ENCODE data around the gene GP1BB. TPM values are rescaled to one million over a fixed set of nuclear protein-coding genes. Genes with fewer than 3 reads are reported as not detected.

Gene GP1BB
- total RNA-seq, 1 donor from 2014 or later = 0.79 TPM

DNA sequence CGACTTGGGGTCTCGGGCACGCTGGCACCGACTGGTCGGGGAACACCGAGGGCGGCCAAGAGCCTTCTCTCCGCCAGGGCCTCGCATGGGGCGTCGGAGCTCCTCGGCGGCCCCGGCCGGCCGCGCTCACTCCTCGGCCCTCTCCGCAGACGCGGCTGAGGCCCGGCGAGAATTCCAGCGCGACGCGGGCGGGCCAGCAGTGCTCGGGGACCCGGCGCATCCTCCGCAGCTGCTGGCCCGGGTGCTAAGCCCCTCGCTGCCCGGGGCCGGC lies 42.8 kb downstream of the GP1BB start:
- no peak for DNase-seq (ENCODE audit: low read depth, low spot score)

DNA sequence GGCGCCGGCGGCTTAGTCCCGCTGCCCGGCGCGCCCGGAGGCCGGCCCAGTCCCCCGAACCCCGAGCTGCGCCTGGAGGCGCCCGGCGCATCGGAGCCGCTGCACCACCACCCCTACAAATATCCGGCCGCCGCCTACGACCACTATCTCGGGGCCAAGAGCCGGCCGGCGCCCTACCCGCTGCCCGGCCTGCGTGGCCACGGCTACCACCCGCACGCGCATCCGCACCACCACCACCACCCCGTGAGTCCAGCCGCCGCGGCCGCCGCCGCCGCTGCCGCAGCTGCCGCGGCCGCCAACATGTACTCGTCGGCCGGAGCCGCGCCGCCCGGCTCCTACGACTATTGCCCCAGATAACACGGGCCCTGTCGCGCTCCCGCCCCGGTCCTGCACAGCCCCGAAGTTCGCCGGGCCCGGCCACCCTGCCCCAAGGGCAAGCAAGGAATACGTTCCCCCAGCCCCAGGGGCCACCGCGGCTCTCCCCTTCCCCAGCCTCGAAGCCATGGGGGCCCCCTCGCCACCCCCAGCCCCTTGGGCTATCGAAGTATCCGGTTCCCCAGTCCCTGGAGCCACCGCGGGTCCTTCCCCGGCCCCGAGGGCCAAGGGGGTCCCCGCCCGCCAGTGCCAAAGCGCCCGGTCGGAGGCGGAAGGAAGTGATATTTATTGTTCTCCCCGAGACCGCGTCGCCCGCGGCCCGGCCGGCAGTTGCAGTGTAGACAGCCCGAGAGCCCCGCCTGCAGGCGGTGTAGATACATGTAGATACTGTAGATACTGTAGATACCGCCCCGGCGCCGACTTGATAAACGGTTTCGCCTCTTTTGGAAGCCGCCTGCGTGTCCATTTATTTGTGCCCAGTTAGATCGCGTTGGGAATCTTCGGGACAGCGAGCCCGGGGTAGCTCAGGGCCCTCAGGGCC lies 43.4 kb downstream of the GP1BB start:
- DNase-seq (ENCODE audit: low read depth, low spot score) = no peak

DNA sequence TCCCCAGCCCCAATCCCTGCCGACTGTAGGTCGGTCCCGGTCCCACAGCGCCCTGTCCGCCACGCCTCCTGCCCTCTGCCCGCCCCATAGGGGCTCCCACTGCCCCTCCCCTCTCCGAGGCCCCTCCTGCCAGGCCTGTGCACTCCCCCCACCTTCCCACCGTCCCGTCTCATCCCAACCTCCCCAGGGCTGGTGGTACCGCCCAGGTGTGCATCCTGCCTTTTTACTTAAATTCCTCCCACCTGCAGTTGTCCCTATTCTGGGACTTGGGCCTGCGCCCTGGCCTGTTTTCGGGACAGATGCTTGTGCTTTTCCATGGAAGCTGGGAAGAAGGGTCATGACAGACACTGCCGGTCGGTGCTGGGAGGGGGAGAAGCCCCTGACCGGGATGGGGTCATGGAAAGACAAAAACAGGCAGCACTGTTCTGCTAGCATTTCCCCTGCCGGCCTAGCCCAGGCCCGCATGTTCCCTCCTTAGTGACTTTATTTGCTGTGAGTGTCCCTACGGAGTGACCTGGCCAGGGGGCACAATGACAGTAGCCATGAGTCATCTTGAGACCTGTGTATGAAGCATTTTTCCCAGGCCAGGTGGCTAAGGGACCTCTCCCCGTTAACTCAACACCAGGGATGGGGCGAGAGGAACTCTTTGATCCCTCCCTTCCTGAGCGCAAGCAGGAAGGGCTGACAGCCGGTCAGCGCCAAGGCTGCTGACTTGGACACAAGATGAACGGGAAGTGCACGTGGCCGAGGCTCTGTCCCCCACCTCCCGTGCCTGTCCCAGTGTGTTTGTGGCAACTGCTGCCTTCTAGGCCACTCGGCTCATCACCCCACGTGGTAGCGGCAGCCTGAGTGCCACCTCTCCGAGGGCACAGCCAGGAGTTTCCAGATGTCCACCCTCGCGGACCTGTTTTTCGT lies 44.3 kb downstream of the GP1BB start:
- DNase-seq (ENCODE audit: low read depth, low spot score) = no peak

DNA sequence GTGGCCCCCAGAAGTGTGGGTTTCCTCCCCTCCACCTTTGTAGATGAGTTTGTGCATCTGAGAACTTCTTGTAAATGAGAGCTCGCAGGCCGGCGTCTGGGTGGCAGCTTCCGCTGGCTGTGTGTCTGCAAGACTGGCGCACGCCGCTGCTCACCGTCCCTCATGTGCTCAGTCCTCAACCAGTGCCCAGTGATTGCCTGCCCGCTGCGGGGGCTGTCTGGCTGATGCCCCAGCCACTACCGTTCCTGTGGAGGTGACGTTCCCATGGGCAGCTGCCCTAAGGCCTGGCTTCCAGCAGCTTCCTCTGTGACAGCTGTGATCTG lies 46.0 kb downstream of the GP1BB start:
- no peak for DNase-seq (ENCODE audit: low read depth, low spot score)

DNA sequence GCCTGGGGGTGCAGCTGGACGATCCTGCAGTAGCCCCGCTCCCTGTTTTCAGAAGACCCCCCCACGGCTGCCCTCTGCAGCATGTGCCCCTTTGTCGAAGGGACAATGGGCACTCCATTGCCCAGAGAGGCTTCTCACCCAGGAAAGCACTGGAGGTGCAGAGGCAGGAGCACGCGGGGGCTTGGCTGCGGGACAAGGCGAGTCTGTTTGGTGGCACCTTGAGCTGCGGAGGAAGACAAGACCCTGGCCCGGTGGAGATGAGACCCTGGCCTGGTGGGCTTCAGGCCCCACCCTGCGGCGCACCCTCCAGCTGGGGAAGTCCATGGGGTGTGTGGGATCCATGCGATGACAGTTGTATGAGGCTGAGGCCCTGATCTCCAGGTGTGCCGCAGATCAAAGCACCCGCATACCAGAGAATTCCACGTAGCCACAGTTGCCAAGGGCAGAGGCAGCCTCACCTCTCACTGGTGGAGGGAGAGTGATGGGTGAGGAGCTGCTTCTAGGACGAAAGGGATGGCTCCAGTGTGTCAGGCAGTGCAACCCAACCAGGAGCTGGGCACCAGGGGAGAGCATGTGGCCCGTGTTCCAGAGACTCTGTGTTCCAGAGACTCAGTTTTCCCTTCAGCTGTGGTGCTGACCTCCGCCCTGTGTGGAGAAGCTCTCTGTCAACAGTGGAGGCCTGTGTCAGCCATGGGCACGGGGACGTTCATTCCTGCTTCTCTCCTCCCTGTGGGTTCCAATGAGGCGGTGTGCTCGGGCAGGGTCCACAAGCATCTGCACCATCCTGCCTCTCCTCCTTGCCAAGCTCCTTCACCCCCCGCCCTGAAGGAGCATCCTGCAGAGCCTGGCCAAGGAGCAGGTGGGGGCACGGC lies 47.2 kb downstream of the GP1BB start:
- no peak for DNase-seq (ENCODE audit: low read depth, low spot score)

DNA sequence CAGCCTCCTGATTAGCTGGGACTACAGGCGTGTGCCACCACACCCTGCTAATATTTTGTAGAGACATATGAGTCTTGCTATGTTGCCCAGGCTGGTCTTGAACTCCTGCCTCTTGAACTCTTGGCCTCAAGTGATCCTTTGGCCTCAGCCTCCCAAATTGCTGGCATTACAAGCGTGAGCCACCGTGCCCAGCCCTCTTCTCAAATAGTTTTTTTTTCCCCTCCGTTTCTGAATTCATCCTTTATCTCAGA lies 49.0 kb downstream of the GP1BB start:
- DNase-seq (ENCODE audit: low read depth, low spot score) = no peak

DNA sequence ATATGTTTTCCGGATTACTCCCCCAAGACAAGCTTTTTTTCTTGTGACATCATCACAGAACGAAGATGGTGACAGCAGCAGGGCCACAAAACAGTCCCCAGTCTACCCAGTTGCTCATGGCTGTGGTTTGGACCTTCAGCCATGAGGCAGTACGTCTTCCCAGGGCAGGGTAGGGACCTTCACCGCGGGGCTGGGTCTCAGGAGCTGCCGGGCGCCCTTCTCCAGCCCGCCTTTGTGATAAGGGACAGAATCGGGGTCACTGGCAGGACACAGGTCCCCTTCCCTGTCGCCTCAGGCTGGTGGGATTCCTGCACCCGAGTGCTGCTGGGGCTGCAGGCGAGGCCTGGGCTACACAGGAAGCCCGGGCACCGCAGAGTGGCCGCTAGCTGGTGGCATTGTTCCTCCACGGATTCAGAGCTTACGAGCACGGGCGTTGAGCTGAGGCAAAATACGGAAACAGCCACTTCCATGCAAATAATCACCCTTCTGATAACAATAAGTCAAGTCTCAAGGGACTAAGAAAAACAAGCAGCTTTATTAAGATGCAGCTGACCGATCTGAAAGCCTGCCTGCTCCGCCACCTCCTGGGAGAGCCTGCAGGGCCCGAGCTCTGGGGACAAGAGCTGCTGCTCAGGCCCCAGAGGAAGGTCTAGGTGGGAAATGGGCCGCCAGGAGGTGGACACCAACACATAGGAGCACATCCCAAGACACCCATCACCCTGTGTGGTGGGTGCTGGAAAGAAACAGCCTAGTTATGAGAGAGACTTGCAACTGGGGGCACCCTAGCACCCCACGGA lies 49.5 kb downstream of the GP1BB start:
- DNase-seq (ENCODE audit: low read depth, low spot score) = peak; percentile 39

DNA sequence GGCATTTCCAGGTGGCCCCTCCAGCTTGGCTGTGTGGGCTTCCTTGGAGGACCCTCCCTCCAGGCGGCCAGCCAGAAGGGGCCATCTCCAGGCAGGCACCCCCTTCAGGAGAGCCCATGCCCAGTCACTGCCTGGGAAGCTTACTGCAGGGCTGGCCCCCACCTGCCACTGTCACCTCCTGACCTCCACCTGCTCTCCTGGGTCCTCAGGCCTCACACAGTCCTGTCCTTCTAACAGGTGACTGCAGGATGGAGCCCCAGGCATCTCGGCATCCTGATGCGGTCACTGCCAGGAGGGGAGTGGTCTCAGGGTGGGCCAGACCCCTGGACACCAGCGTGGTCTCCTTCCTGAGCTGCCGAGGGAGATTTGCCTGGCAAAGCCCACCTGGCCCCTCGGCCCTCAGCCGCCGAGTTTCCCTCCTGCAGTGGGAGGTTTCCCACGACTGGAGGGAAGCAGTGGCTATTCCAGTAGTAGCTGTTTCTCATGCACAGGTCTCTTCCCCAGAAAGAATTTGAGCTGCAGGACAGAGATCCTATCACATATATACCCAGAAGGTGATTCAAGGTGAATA lies 50.2 kb downstream of the GP1BB start:
- no peak for DNase-seq (ENCODE audit: low read depth, low spot score)

Other genes starting within 250 kb of the GP1BB start
- gene UFD1, start 244.3 kb upstream of the GP1BB start, total RNA-seq = 166 and 168 TPM in 2 replicates
- gene CDC45, start 243.6 kb upstream of the GP1BB start, total RNA-seq = 30.7 and 50.1 TPM in 2 replicates
- 360 and 491 TPM in 2 replicates for gene CLDN5, start 199.1 kb upstream of the GP1BB start, total RNA-seq
- gene SEPTIN5, start 9.0 kb upstream of the GP1BB start, total RNA-seq = 11.1 and 11.8 TPM in 2 replicates
- 0.71 and 6.5 TPM in 2 replicates for gene TBX1, start 37.2 kb downstream of the GP1BB start, total RNA-seq
- gene GNB1L, start 131.3 kb downstream of the GP1BB start, total RNA-seq = 11.1 and 14.6 TPM in 2 replicates
- 29.2 and 39.3 TPM in 2 replicates for gene RTL10, start 131.3 kb downstream of the GP1BB start, total RNA-seq
- 254 and 326 TPM in 2 replicates for gene COMT, start 218.2 kb downstream of the GP1BB start, total RNA-seq
- gene TXNRD2, start 218.3 kb downstream of the GP1BB start, total RNA-seq = 67.5 and 73.7 TPM in 2 replicates

Measured in pulmonary artery endothelial cell (primary cell).